Hepatocyte (in vitro differentiated cells): ENCODE measurements around the gene TRAM2. TPM values are rescaled to one million over a fixed set of nuclear protein-coding genes. Genes with fewer than 3 reads are reported as not detected.

ENCODE experiments used
- DNase-seq: peaks from one replicate; pipeline ENCODE4 v3.0.0-alpha.2; 2016; ENCODE audit warnings: low spot score
- H2AFZ ChIP-seq: fragments of 200-600 bp; sonication (generic); 2 replicates; pipeline ENCODE4 v1.6.0; 2016; ENCODE audit warnings: antibody characterized with exemption, mild to moderate bottlenecking
- H3K27ac ChIP-seq: fragments of 200-600 bp; sonication (generic); 2 replicates; pipeline ENCODE4 v1.5.1; 2016; ENCODE audit warnings: mild to moderate bottlenecking
- H3K27me3 ChIP-seq: fragments of 200-600 bp; sonication (generic); 2 replicates; pipeline ENCODE4 v1.6.1; 2016
- H3K36me3 ChIP-seq: fragments of 200-600 bp; sonication (generic); replicated peaks from 2 replicates; pipeline ENCODE4 v1.5.1; 2016; ENCODE audit warnings: low read depth; ENCODE audit not compliant: insufficient read depth
- H3K4me1 ChIP-seq: fragments of 200-600 bp; sonication (generic); 2 replicates; pipeline ENCODE4 v1.5.1; 2016; ENCODE audit warnings: mild to moderate bottlenecking, moderate library complexity; ENCODE audit not compliant: insufficient read depth
- H3K4me2 ChIP-seq: fragments of 200-600 bp; sonication (generic); 2 replicates; pipeline ENCODE4 v1.6.0; 2016
- H3K4me3 ChIP-seq: fragments of 200-600 bp; sonication (generic); 2 replicates; pipeline ENCODE4 v1.5.1; 2016; ENCODE audit warnings: mild to moderate bottlenecking
- H3K79me2 ChIP-seq: fragments of 200-600 bp; sonication (generic); 2 replicates; pipeline ENCODE4 v1.6.0; 2017; ENCODE audit warnings: mild to moderate bottlenecking
- H3K9me2 ChIP-seq: fragments of 200-600 bp; sonication (generic); replicated peaks from 2 replicates; pipeline ENCODE4 v1.6.0; 2017; ENCODE audit warnings: mild to moderate bottlenecking; ENCODE audit not compliant: insufficient read depth
- H3K9me3 ChIP-seq: fragments of 200-600 bp; sonication (generic); 2 replicates; pipeline ENCODE4 v1.5.1; 2016; ENCODE audit warnings: low read depth, mild to moderate bottlenecking
- H4K20me1 ChIP-seq: fragments of 200-600 bp; sonication (generic); 2 replicates; pipeline ENCODE4 v1.6.0; 2016; ENCODE audit warnings: mild to moderate bottlenecking; ENCODE audit not compliant: insufficient read depth, poor library complexity, severe bottlenecking
- EZH2 ChIP-seq: fragments of 200-600 bp; sonication (generic); IDR thresholded peaks from 2 replicates; pipeline ENCODE4 v1.6.1; 2016; ENCODE audit warnings: antibody characterized with exemption, mild to moderate bottlenecking, borderline replicate concordance
- EZH2phosphoT487 ChIP-seq: fragments of 200-600 bp; sonication (generic); IDR thresholded peaks from one replicate; pipeline ENCODE4 v1.6.1; 2018; ENCODE audit warnings: antibody characterized with exemption, mild to moderate bottlenecking, low read depth, moderate library complexity; ENCODE audit not compliant: unreplicated experiment, severe bottlenecking
- WGBS: methylation state at CpG from one replicate; pipeline ENCODE4 v1.1.6; 2016; ENCODE audit warnings: low lambda C conversion rate; ENCODE audit errors: missing lambda C conversion rate; 5-methylcytosine and 5-hydroxymethylcytosine counted together
- polyA plus RNA-seq: library from polyadenylated mRNA; unstranded; fragments of >200 nt; fragmentation: Nextera tagmentation; extraction: Ambion mirVana; gene quantifications from 2 replicates; pipeline ENCODE4 v1.2.1, GENCODE V29; 2016
- total RNA-seq: library from RNA; depleted of rRNA; stranded (reverse); fragments of >200 nt; gene quantifications from 2 replicates; pipeline ENCODE4 v1.2.3, GENCODE V29; 2014
- TF ChIP-seq, protein P1 (sequence below): fragments of 200-600 bp; sonication (generic); IDR thresholded peaks from 2 replicates; pipeline ENCODE4 v1.5.1; 2016; ENCODE audit warnings: antibody characterized with exemption, mild to moderate bottlenecking; ENCODE audit not compliant: poor library complexity

Gene TRAM2
- total RNA-seq: 47.6 and 48.2 TPM in 2 replicates
- 20.8 and 29.6 TPM in 2 replicates for polyA plus RNA-seq

GRCh38 chr6:52577022-52577777, at the start of gene TRAM2:
Gene TRAM2, minus strand, starts transcription at chr6:52577060. Its CDS starts 145 bp downstream, at chr6:52576915.
- H3K27me3 ChIP-seq: no peaks in the 10 kb centered on the region
- peak within 1 kb of the TSS; percentile 92 for H3K4me2 ChIP-seq
- no peaks in the 10 kb centered on the region for H3K9me3 ChIP-seq
- peaks cover 5% of the 10 kb centered on the region for H4K20me1 ChIP-seq
- DNase-seq: peak; percentile 95
- peaks cover 47% of the 10 kb centered on the region for H3K79me2 ChIP-seq
- TF ChIP-seq, protein P1, sequence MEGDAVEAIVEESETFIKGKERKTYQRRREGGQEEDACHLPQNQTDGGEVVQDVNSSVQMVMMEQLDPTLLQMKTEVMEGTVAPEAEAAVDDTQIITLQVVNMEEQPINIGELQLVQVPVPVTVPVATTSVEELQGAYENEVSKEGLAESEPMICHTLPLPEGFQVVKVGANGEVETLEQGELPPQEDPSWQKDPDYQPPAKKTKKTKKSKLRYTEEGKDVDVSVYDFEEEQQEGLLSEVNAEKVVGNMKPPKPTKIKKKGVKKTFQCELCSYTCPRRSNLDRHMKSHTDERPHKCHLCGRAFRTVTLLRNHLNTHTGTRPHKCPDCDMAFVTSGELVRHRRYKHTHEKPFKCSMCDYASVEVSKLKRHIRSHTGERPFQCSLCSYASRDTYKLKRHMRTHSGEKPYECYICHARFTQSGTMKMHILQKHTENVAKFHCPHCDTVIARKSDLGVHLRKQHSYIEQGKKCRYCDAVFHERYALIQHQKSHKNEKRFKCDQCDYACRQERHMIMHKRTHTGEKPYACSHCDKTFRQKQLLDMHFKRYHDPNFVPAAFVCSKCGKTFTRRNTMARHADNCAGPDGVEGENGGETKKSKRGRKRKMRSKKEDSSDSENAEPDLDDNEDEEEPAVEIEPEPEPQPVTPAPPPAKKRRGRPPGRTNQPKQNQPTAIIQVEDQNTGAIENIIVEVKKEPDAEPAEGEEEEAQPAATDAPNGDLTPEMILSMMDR: peak; percentile 8
- no peak for TF ChIP-seq EZH2
- 1% methylated on average over 31 of the region's 84 CpGs for WGBS
- peak within 1 kb of the TSS; percentile 100 for H3K4me3 ChIP-seq
- peak within 1 kb of the TSS; percentile 100 for H3K27ac ChIP-seq
- H3K4me1 ChIP-seq: peaks cover 35% of the 10 kb centered on the region
- H3K9me2 ChIP-seq: no peaks in the 10 kb centered on the region
- no peaks in the 10 kb centered on the region for H3K36me3 ChIP-seq
- peak within 1 kb of the TSS; percentile 98 for H2AFZ ChIP-seq

DNA sequence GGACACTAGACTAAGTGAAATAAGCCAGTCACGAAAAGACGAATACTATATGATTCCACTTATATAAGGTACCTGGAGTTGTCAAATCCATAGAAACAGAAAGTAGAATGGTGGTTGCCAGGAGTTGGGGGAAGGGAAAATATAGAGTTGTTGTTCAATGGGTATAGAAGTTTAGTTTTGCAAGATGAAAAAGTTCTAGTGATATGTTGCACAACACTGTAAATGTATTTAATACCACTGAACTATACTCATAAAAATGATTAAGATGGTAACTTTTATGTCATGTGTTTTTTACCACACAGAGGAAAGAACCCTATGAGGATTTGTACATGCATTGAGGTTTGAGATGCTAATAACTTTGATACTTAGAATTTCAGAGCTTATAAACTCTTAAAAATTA, 46.0 kb upstream of the TRAM2 start:
- Histone ChIP-seq H3K9me2 (no peaks in the 10 kb centered on the region), H3K79me2 (no peaks in the 10 kb centered on the region), H3K36me3 (no peaks in the 10 kb centered on the region), H3K4me3 (no peak overlapping the region), H3K27me3 (no peaks in the 10 kb centered on the region), H3K27ac (no peak overlapping the region), H2AFZ (no peak overlapping the region), H4K20me1 (no peaks in the 10 kb centered on the region), H3K4me1 (no peaks in the 10 kb centered on the region), H3K9me3 (no peaks in the 10 kb centered on the region), H3K4me2 (no peak overlapping the region)
- WGBS: 84% methylated on average over 2 of the region's 2 CpGs
- DNase-seq: no peak
- TF ChIP-seq, protein P1: no peak
- no peak for TF ChIP-seq EZH2
- TF ChIP-seq EZH2phosphoT487: no peak

GRCh38 chr6:52621631-52622030, 44.8 kb upstream of the TRAM2 start:
- TF ChIP-seq, protein P1: no peak
- TF ChIP-seq EZH2 (no peak), EZH2phosphoT487 (no peak)
- no peak overlapping the region for H3K4me2 ChIP-seq
- no peaks in the 10 kb centered on the region for H3K36me3 ChIP-seq
- H3K27ac ChIP-seq: no peak overlapping the region
- DNase-seq: no peak
- H3K4me1 ChIP-seq: no peaks in the 10 kb centered on the region
- no peaks in the 10 kb centered on the region for H3K27me3 ChIP-seq
- H3K9me2 ChIP-seq: no peaks in the 10 kb centered on the region
- no peaks in the 10 kb centered on the region for H4K20me1 ChIP-seq
- WGBS: 88% methylated on average over 1 of the region's 1 CpG
- no peaks in the 10 kb centered on the region for H3K79me2 ChIP-seq
- no peak overlapping the region for H2AFZ ChIP-seq
- no peaks in the 10 kb centered on the region for H3K9me3 ChIP-seq
- no peak overlapping the region for H3K4me3 ChIP-seq

DNA sequence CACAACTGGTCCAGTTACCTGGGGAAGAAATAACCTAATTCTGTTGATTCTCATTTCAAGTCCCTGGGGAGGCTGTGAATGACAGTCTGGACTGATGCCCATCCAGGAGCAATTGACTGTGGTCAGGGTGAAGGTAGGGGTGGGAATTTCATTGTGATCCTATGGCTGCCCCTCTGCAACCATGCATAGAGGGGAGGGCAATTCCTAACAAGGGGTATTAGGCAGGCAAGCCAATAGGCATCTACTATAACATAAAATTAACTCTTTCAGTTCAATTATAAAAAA, 44.0 kb upstream of the TRAM2 start:
- Histone ChIP-seq H3K27ac (no peak overlapping the region), H3K9me3 (no peaks in the 10 kb centered on the region), H3K79me2 (no peaks in the 10 kb centered on the region), H3K4me3 (no peak overlapping the region), H3K4me1 (no peaks in the 10 kb centered on the region), H3K9me2 (no peaks in the 10 kb centered on the region), H3K27me3 (no peaks in the 10 kb centered on the region), H2AFZ (no peak overlapping the region), H4K20me1 (no peaks in the 10 kb centered on the region), H3K36me3 (no peaks in the 10 kb centered on the region), H3K4me2 (no peak overlapping the region)
- TF ChIP-seq, protein P1: no peak
- TF ChIP-seq EZH2 (no peak), EZH2phosphoT487 (no peak)
- DNase-seq: no peak
